Brain microvascular endothelial cell (primary cell): ENCODE data around the gene RAET1G.
"Not testable (repeated sequence)": the region's sequence is repeated elsewhere in the genome, so short reads cannot be mapped to it uniquely, and the experiment has no call there.

Experiments used
- DNase-seq: peaks from one replicate; pipeline ENCODE4 v3.0.0-alpha.2; 2020
- H3K27ac ChIP-seq: fragments of 250-450 bp; sonication (Bioruptor Pico); 2 replicates; pipeline ENCODE4 v1.5.1; 2020; ENCODE audit warnings: mild to moderate bottlenecking, moderate library complexity
- H3K27me3 ChIP-seq: fragments of 250-450 bp; sonication (Bioruptor Pico); replicated peaks from 2 replicates; pipeline ENCODE4 v1.5.1; 2020; ENCODE audit warnings: mild to moderate bottlenecking
- H3K36me3 ChIP-seq: fragments of 250-450 bp; sonication (Bioruptor Pico); replicated peaks from 2 replicates; pipeline ENCODE4 v1.5.1; 2020; ENCODE audit warnings: mild to moderate bottlenecking
- H3K4me3 ChIP-seq: 2 replicates; pipeline ENCODE4 v1.5.1; 2011; ENCODE audit warnings: low read depth, mild to moderate bottlenecking, control low read depth, low read length, moderate library complexity
- CTCF ChIP-seq: IDR thresholded peaks from 2 replicates; pipeline ENCODE4 v1.5.1; 2011; ENCODE audit warnings: low read depth, mild to moderate bottlenecking, moderate library complexity, low read length, control low read depth, inconsistent platforms; ENCODE audit errors: missing control alignments
- in situ Hi-C: cut with HindIII; loops from 2 replicates; pipeline ENCODE4 v1.10.0; 2017; ENCODE audit warnings: low sequenced_read_pairs, low pct_ligation_motif_present

Gene RAET1G

DNA sequence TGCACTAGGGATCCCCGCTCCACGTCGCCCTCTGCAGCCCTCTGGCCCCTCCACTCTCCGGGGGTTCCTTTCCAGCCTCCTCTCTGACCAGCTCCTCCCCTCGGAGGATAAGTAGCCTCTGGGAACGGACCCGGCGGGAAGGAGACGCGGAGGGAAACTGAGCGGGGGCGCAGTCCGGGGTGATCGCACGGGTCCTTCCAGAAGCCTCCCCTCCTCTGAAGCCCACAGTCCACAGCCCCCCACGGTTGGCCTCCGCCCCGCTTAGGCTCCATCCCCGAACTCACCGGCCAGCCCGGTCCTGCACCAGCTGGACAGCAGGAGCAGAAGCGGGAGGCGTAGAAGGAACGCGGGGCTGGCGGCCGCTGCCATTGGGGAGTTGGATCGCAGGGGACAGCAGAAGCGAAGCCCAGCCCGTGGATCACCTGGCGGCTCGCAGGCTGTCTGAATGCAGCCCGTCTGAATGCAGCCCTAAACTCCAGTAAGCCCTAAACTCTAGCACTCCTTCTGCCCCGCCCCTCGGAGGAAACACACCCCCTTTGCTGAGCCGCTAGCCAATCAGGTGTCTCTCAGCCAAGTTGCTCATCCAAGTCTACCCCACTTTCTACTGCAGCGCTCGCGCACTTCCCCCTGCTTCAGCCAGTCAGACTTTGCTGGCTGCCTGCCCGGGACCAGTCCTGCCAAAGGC lies at the start of gene RAET1G:
Gene RAET1G (minus strand): TSS at position 480 of the 685 bp plus-strand sequence. CDS start 111 bp downstream, at position 369.
- Histone ChIP-seq H3K27ac (no peak within 1 kb of the TSS), H3K36me3 (no peaks in the 10 kb centered on the region), H3K4me3 (peak within 1 kb of the TSS; percentile 70), H3K27me3 (no peaks in the 10 kb centered on the region)
- DNase-seq, result peak; percentile 92
- in situ Hi-C loops, result no loop called here
- no peak for TF ChIP-seq CTCF

DNA sequence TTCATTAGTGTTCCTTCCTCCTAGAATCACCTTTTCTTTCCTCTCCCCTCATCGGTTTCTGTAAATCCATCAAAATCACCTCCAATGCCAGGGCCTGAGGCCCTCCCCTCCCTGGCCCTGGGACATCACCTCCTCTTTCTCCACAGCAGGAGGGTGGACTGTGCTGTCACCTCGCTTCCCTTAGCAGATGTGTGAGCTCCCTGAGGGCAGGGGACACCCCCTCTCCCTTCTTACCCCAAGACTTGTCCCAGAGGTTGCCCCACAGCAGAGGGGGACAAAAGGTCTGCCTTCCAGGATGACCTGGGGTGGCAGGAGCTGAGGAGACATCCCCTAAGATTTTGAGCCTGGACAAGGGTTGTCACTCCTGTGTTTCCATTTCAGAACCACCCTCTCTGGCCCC lies 46.7 kb upstream of the RAET1G start:
- Histone ChIP-seq H3K27ac (no peak overlapping the region), H3K36me3 (no peaks in the 10 kb centered on the region), H3K4me3 (no peak overlapping the region), H3K27me3 (peaks cover 17% of the 10 kb centered on the region)
- DNase-seq, result no peak
- TF ChIP-seq CTCF, result no peak
- in situ Hi-C loops, result no loop called here

DNA sequence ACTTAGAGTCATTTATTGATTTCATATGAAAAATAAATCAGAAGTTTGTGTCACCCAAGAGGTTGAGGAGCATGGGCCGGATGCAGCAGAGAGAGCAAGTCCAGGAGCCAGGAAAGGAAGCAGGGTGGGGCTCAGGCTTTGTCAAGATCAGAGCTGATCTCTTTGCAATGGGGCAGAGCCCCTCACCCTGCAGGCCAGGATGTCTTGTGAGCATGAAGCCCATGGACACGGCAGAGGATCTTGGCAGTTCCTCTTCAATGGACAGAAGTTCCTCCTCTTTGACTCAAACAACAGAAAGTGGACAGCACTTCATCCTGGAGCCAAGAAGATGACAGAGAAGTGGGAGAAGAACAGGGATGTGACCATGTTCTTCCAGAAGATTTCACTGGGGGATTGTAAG lies 46.0 kb upstream of the RAET1G start:
- peaks cover 24% of the 10 kb centered on the region for H3K27me3 ChIP-seq
- in situ Hi-C loops, H3K27ac ChIP-seq, H3K4me3 ChIP-seq, DNase-seq, H3K36me3 ChIP-seq: not testable (repeated sequence)

DNA sequence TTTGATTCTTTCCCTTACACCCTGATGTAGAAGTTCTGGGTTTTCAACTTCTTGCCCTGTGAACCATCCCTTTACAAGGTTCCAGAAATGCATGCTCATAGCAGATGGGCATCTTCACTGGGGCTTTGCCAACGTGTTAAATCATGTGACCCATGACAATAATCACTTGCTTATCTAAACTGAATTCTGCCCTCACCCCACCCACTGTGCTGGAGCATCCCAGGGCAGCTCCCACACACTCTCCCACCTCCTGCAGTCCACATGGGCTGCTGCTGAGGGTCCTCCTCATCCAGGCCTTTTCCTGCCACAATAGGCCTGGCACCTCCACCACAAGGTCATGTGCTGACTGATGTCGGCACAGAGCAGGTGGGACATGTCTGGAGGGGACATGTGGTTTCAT lies 45.1 kb upstream of the RAET1G start:
- peaks cover 25% of the 10 kb centered on the region for H3K27me3 ChIP-seq
- H3K27ac ChIP-seq, in situ Hi-C loops, DNase-seq, H3K4me3 ChIP-seq, H3K36me3 ChIP-seq: not testable (repeated sequence)

GRCh38 chr6:149967591-149967990 lies 44.7 kb upstream of the RAET1G start:
- H3K36me3 ChIP-seq, result no peaks in the 10 kb centered on the region
- no peak for TF ChIP-seq CTCF
- no peak overlapping the region for H3K4me3 ChIP-seq
- peaks cover 25% of the 10 kb centered on the region for H3K27me3 ChIP-seq
- no peak overlapping the region for H3K27ac ChIP-seq
- in situ Hi-C loops, result no loop called here
- no peak for DNase-seq

DNA sequence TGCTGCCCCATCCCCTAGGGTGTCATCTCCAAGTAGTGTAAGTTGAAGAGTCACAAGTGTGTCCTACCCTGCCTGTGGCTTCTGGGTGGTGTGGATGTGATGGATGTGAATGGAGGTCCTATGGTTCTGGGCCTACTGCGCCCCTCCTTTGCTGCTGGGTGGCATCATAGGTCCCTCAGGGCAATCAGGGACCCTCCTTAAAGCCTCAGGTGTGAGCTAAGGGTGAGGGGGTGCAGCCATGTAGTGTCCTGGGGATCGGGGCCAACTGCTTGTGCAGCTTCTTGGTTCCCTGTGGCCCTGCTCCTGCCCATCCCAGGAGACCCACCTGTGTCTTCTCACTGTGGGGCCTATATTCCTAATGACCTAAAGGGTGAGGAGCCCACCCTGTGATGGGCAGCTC lies 43.4 kb upstream of the RAET1G start:
- H3K36me3 ChIP-seq, DNase-seq, H3K4me3 ChIP-seq, H3K27ac ChIP-seq, in situ Hi-C loops: not testable (repeated sequence)
- peaks cover 21% of the 10 kb centered on the region for H3K27me3 ChIP-seq

DNA sequence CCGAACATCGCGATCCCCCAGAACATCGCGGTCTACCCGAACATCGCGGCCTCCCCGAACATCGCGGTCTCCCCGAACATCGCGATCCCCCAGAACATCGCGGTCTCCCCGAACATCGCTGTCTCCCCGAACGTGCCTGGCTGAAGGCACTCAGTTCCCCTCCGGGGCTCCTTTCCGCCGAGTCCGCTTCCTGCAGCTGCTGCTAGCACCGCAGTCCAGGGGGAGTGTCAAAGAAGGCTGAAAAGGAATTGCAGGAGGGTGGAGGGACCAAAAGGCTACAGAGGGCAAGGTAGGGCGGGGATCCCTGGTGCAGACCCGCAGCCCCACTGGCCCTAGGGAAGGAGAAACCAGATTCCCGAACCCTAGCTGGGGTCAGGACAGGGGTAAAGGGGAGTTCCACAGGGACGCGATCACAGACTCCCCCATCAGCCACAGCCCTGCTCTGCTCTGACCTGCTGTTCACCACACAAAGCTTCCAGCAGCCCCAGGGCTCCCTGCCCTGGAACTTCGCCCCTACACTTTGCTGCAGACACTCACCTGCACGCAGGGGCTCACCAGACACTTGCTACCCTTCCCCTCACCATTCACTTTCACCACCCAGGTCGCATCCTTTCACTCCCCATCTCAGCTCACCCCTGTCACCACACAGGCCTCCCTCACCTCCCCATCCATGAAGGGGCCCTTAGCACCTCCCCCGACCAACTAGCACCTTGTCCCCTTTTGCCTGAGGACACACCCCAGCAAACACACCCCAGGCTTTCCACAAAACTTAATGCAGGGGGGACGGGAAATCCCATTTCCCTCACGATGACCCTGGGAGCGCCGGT lies 42.5 kb upstream of the RAET1G start:
- no peak for DNase-seq
- H3K36me3 ChIP-seq, result no peaks in the 10 kb centered on the region

More for the DNA sequence above, 42.5 kb upstream of the RAET1G start:
- no peak overlapping the region for H3K27ac ChIP-seq
- peaks cover 23% of the 10 kb centered on the region for H3K27me3 ChIP-seq
- peak overlapping the region; percentile 49 for H3K4me3 ChIP-seq
- in situ Hi-C loops, result no loop called here
- TF ChIP-seq CTCF, result no peak
